Thyroid gland (tissue), 4 donors: ENCODE measurements around the gene COL4A4. TPM values are rescaled to one million over a fixed set of nuclear protein-coding genes. Genes with fewer than 3 reads are reported as not detected.

Source experiments
- DNase-seq, 2 donors: peaks; one replicate each; pipeline ENCODE4 v3.0.0-alpha.2; 2019
- H3K27ac ChIP-seq, 3 donors: fragments of 200-600 bp; sonication (generic); 1 replicate in 2 of 3; 2 replicates in 1 of 3; pipeline ENCODE4 v1.5.1; 2016 to 2019; ENCODE audit warnings: mild to moderate bottlenecking in 1 of 3, moderate library complexity in 1 of 3
- H3K27me3 ChIP-seq: fragments of 200-600 bp; sonication (generic); one replicate; pipeline ENCODE4 v1.5.1; 2019
- H3K36me3 ChIP-seq, 2 donors: fragments of 200-600 bp; sonication (generic); one replicate each; pipeline ENCODE4 v1.5.1; 2016 to 2019
- H3K4me1 ChIP-seq, 2 donors: fragments of 200-600 bp; sonication (generic); one replicate each; pipeline ENCODE4 v1.5.1; 2017 to 2019
- H3K4me3 ChIP-seq, 3 donors: fragments of 200-600 bp; sonication (generic); replicated peaks in 1 of 3; 1 replicate in 2 of 3; 2 replicates in 1 of 3; pipeline ENCODE4 v1.5.1; 2016; ENCODE audit warnings: mild to moderate bottlenecking in 1 of 3
- H3K9me3 ChIP-seq: fragments of 200-600 bp; sonication (generic); one replicate; pipeline ENCODE4 v1.5.1; 2017
- CTCF ChIP-seq, 6 experiments: fragments of 200-600 bp in 3 of 6; fragments of 450-650 bp in 3 of 6; sonication (generic) in 3 of 6; IDR thresholded peaks; one replicate each; pipeline ENCODE4 v1.5.1; 2016 to 2019; ENCODE audit warnings: antibody characterized with exemption in 6 of 6, mild to moderate bottlenecking in 2 of 6, inconsistent platforms in 1 of 6, moderate library complexity in 1 of 6
- POLR2A ChIP-seq, 2 donors: fragments of 450-650 bp; IDR thresholded peaks; one replicate each; pipeline ENCODE4 v1.6.1; 2017; ENCODE audit warnings: antibody characterized with exemption in 2 of 2, mild to moderate bottlenecking in 2 of 2, moderate library complexity in 1 of 2
- WGBS, 2 donors: methylation state at CpG; one replicate each; pipeline ENCODE4 v1.1.5; 2017; 5-methylcytosine and 5-hydroxymethylcytosine counted together
- intact Hi-C: fragments of 100-400 bp; cut with DNase I; formaldehyde crosslinking; loops from one replicate; pipeline ENCODE4 v1.15.1; 2023
- total RNA-seq, 4 donors: library from RNA; depleted of rRNA; stranded (reverse); fragments of >200 nt; gene quantifications; one replicate each; pipeline ENCODE4 v1.2.3, GENCODE V29; 2016

The COL4A4 gene
- total RNA-seq, 4 donors from 2014 or later = 16.5 to 41.7 (median 34.2) TPM

DNA sequence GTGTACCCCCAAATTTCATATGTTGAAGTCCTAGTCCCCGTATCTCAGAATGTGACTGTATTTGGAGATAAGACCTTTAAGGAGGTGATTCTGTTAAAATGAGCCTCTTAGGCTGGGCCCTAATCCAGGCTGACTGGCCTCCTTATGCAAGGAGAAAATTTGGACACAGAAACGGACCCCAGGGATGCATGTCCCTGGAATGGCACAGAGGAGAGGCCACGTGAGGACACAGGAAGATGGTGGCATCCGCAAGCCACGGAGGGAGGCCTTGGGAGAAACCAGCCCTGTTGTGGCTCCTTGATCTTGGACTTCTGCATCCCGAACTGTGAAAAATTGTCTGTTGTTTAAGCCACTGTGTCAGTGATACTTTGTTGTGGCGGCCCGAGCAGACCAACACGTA lies 150.7 kb downstream of the COL4A4 start:
- Histone ChIP-seq H3K4me1 (no peaks in the 10 kb centered on the region), H3K27ac (no peak overlapping the region)
- 83 to 92% methylated on average over 9 of the region's 9 CpGs for WGBS, 2 donors

DNA sequence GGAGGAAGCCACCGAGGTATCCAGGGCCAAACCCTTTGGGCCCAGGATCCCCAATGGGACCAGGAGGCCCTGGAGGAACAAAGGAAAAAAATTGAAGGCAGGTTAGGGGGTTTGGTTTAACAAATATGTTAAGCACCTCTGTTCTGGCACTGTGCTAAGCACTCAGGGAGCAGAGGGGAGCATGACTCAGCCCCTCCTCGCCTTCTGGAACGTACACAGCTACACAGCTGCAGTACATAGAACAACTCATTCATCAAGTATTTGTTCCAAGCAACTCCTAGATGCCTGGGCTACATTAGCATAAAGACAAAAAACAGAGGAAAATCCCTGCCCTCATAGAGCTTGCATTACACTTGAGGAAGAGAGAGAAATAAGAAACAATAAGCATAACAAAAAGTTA lies 153.6 kb downstream of the COL4A4 start:
- no peak for DNase-seq
- Histone ChIP-seq H3K9me3 (no peaks in the 10 kb centered on the region), H3K27me3 (no peaks in the 10 kb centered on the region), H3K36me3 (peaks cover 0 to 4% of the 10 kb centered on the region in 2 donors), H3K4me1 (no peaks in the 10 kb centered on the region), H3K27ac (no peak overlapping the region), H3K4me3 (no peak overlapping the region)
- intact Hi-C loops = no loop called here
- 68 to 78% methylated on average over 3 of the region's 3 CpGs for WGBS, 2 donors
- TF ChIP-seq CTCF (IDR thresholded peaks at IDR 0.05) = no peak
- TF ChIP-seq POLR2A (IDR thresholded peaks at IDR 0.05) = no peak

More for the DNA sequence above, 150.7 kb downstream of the COL4A4 start:
- no peaks in the 10 kb centered on the region for H3K36me3 ChIP-seq
- no peaks in the 10 kb centered on the region for H3K9me3 ChIP-seq
- intact Hi-C loops = no loop called here
- DNase-seq = no peak
- TF ChIP-seq CTCF (IDR thresholded peaks at IDR 0.05) (no peak), POLR2A (IDR thresholded peaks at IDR 0.05) (no peak)
- no peak overlapping the region for H3K4me3 ChIP-seq
- H3K27me3 ChIP-seq = no peaks in the 10 kb centered on the region

DNA sequence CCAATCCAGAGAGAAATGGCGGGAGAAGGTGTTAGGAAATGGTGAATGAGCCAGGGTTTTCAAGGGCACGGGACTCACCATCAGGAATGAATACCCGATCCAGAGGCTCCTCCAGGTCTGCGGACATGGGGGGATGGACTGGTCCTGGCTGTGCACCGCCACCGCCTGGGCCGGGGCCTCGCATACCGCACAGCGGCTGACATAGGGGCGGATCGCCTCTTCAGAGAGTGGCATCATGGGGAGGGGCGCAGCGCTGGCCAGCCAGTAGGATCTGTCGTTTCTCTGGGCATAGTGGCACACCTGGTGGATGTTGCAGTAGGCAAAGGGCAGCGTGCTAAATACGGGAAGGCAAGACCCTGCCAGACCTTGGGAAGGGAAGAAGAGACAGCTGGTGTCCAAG lies 156.1 kb downstream of the COL4A4 start:
- Histone ChIP-seq H3K9me3 (no peaks in the 10 kb centered on the region), H3K4me3 (no peak overlapping the region), H3K27me3 (no peaks in the 10 kb centered on the region), H3K4me1 (no peaks in the 10 kb centered on the region), H3K36me3 (peaks cover 0 to 4% of the 10 kb centered on the region in 2 donors), H3K27ac (no peak overlapping the region)
- TF ChIP-seq CTCF (IDR thresholded peaks at IDR 0.05) (no peak), POLR2A (IDR thresholded peaks at IDR 0.05) (no peak)
- intact Hi-C loops = no loop called here
- 94 to 96% methylated on average over 16 to 17 of the region's 17 CpGs for WGBS, 2 donors
- no peak for DNase-seq

DNA sequence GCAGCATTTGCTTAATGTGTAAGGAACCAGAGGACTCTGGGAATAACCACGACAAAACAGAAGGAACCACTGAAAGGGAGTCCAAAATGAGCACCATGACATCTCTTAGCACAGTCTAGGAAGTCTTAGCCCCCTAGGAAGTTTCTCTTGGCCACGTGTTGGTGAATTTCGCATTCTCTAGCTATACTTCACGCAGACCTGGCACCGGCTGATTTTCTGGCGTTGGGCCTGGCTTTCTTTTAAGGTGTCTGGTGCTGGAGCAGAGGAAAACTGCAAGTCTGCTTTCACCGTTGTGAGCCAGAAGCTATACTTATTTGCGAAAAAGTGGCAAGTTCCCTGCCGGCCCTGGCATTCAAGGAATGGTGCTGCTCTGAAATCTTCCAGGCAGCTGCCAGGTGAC lies 156.9 kb downstream of the COL4A4 start:
- Histone ChIP-seq H3K4me3 (no peak overlapping the region), H3K27ac (no peak overlapping the region), H3K4me1 (no peaks in the 10 kb centered on the region), H3K9me3 (no peaks in the 10 kb centered on the region), H3K36me3 (peaks cover 0 to 4% of the 10 kb centered on the region in 2 donors), H3K27me3 (no peaks in the 10 kb centered on the region)
- TF ChIP-seq POLR2A (IDR thresholded peaks at IDR 0.05) (no peak), CTCF (IDR thresholded peaks at IDR 0.05) (no peak)
- intact Hi-C loops = no loop called here
- no peak for DNase-seq
- WGBS, 2 donors = 76 to 86% methylated on average over 9 of the region's 9 CpGs

DNA sequence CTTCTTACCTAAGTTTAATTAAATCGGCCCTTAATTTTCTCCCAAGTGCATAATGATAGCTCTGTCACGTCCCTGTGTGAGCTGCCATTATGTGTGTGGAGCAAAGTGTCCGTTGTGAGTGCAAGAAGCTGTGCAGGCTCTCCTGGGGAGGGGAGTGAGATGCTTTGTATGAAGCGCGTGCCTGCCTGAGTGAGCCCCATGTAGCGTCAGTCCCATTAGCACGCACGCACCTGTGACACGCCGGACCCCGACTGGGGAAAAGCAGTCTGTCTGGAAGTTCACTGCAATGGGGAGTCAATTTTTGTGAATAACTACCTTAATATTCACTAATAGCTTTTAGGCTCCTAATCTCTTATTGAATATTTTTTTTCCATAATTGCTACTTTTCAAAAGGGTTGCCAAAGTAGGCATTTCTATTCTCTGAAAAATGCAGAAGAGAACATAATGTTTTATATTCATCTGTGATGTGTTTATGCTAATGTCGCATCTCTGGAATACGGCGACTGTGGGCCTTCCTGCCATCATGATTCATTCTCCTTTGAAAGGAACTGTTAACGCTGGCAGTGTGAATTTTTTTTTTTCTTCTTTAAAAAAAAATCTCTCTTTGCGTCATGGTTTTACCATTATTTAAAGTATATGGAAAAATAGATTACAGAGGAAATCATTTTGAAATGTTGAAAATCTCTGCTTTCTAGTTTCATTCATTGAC lies 157.7 kb downstream of the COL4A4 start:
- Histone ChIP-seq H3K4me1 (no peaks in the 10 kb centered on the region), H3K27me3 (no peaks in the 10 kb centered on the region), H3K36me3 (peaks cover 0 to 4% of the 10 kb centered on the region in 2 donors), H3K27ac (no peak overlapping the region), H3K9me3 (no peaks in the 10 kb centered on the region), H3K4me3 (no peak overlapping the region)
- TF ChIP-seq POLR2A (IDR thresholded peaks at IDR 0.05) (no peak), CTCF (IDR thresholded peaks at IDR 0.05) (no peak)
- intact Hi-C loops = no loop called here
- WGBS, 2 donors = 85 to 87% methylated on average over 16 of the region's 16 CpGs
- DNase-seq = no peak
